HCT116 (cell line): ENCODE data around the gene ADRA1B. TPM values are rescaled to one million over a fixed set of nuclear protein-coding genes. Genes with fewer than 3 reads are reported as not detected.

Experiments
- ATAC-seq: fragments of 200-7000 bp; cut with Tn5 transposase; 2 replicates; pipeline ENCODE4 v1.9.1; 2020; ENCODE audit warnings: mild to moderate bottlenecking, moderate library complexity
- BruUV-seq: library from RNA; stranded (reverse); fragments of 400-500 nt; replicated peaks from 2 replicates; lab custom pipeline; 2021; lab: Mats Ljungman, UMichigan
- CTCF ChIA-PET: fragments of 300-600 bp; sonication (Branson Sonifier 250); formaldehyde crosslinking; loops from one replicate; lab custom pipeline; 2021; ENCODE audit warnings: antibody characterized with exemption; lab: Charles Lee
- POLR2A ChIA-PET: fragments of 300-600, 350-600 bp; sonication (Branson Sonifier 250); formaldehyde crosslinking; loops from one replicate; lab custom pipeline; 2021; ENCODE audit warnings: antibody characterized with exemption; lab: Charles Lee
- RAD21 ChIA-PET, 2 experiments: fragments of 300-600 bp; sonication (Branson Sonifier 250); formaldehyde crosslinking; loops; one replicate each; lab custom pipeline; 2023; ENCODE audit warnings: low total read pairs in 2 of 2; ENCODE audit not compliant: uncharacterized antibody in 2 of 2, unreplicated experiment in 2 of 2, low non-redundant PET in 1 of 2; lab: Charles Lee
- DNase-seq: peaks from one replicate; pipeline ENCODE4 v3.0.0-alpha.2; 2010; ENCODE audit warnings: low read depth, low spot score
- H2AFZ ChIP-seq: fragments of 200-600 bp; shearing (Covaris generic), sonication (generic); 2 replicates; pipeline ENCODE4 v1.6.1; 2017; ENCODE audit warnings: low read depth, mixed run types, mixed read lengths, antibody characterized with exemption, low read length; ENCODE audit not compliant: poor library complexity, severe bottlenecking
- H3K27ac ChIP-seq: 2 replicates; pipeline ENCODE4 v1.5.1; 2012; ENCODE audit warnings: low read depth, low read length
- H3K27me3 ChIP-seq: fragments of 200-600 bp; sonication (generic); 2 replicates; pipeline ENCODE4 v1.6.1; 2016; ENCODE audit warnings: mixed run types, low read length, mixed read lengths; ENCODE audit not compliant: insufficient read depth
- H3K36me3 ChIP-seq, 2 experiments: fragments of 200-500 bp in 1 of 2; fragments of 200-600 bp in 1 of 2; sonication (Bioruptor generic) in 1 of 2; sonication (generic) in 1 of 2; 2 replicates each; pipeline versions ENCODE4 v1.5.1 to v1.6.1; 2014 to 2016; ENCODE audit warnings: low read length in 2 of 2, inconsistent platforms in 1 of 2, mixed read lengths in 1 of 2, mixed run types in 1 of 2; ENCODE audit not compliant: insufficient read depth in 2 of 2, control insufficient read depth in 1 of 2
- H3K4me1 ChIP-seq, 2 experiments: fragments of 200-600 bp in 1 of 2; sonication (generic) in 1 of 2; 2 replicates each; pipeline versions ENCODE4 v1.5.1 to v1.6.1; 2012 to 2017; ENCODE audit warnings: low read length in 2 of 2, inconsistent platforms in 1 of 2, mild to moderate bottlenecking in 1 of 2, mixed read lengths in 1 of 2, mixed run types in 1 of 2, moderate library complexity in 1 of 2; ENCODE audit not compliant: insufficient read depth in 2 of 2, control insufficient read depth in 1 of 2
- H3K4me2 ChIP-seq: fragments of 200-600 bp; sonication (generic); 2 replicates; pipeline ENCODE4 v1.6.1; 2017; ENCODE audit warnings: mixed run types, low read length, mixed read lengths
- H3K4me3 ChIP-seq, 2 experiments: fragments of 200-600 bp in 1 of 2; sonication (generic) in 1 of 2; replicated peaks in 1 of 2; 2 replicates each; pipeline ENCODE4 v1.5.1; 2011 to 2016; ENCODE audit warnings: low read length in 2 of 2, control low read depth in 1 of 2, low read depth in 1 of 2, mild to moderate bottlenecking in 1 of 2, mixed read lengths in 1 of 2, mixed run types in 1 of 2
- H3K79me2 ChIP-seq: fragments of 200-600 bp; sonication (generic); 2 replicates; pipeline ENCODE4 v1.6.1; 2017; ENCODE audit warnings: mild to moderate bottlenecking, mixed run types, low read length, moderate library complexity, mixed read lengths; ENCODE audit not compliant: insufficient read depth
- H3K9ac ChIP-seq: fragments of 200-600 bp; sonication (generic); 2 replicates; pipeline ENCODE4 v1.6.1; 2016; ENCODE audit warnings: low read length, mixed read lengths
- H3K9me2 ChIP-seq: fragments of 200-600 bp; sonication (generic), shearing (Covaris generic); 2 replicates; pipeline ENCODE4 v1.6.1; 2017; ENCODE audit warnings: mixed run types, mild to moderate bottlenecking, moderate library complexity; ENCODE audit not compliant: insufficient read depth
- H3K9me3 ChIP-seq, 2 experiments: fragments of 200-500 bp in 1 of 2; fragments of 200-600 bp in 1 of 2; sonication (Bioruptor generic) in 1 of 2; sonication (generic) in 1 of 2; 2 replicates each; pipeline ENCODE4 v1.6.1; 2014 to 2017; ENCODE audit warnings: low read length in 2 of 2, mixed read lengths in 2 of 2, inconsistent platforms in 1 of 2, low read depth in 1 of 2, mild to moderate bottlenecking in 1 of 2, mixed run types in 1 of 2, moderate library complexity in 1 of 2; ENCODE audit not compliant: control insufficient read depth in 1 of 2, insufficient read depth in 1 of 2
- H4K20me1 ChIP-seq: fragments of 200-600 bp; sonication (generic), shearing (Covaris generic); 2 replicates; pipeline ENCODE4 v1.6.1; 2017; ENCODE audit warnings: mixed run types, mild to moderate bottlenecking, moderate library complexity; ENCODE audit not compliant: insufficient read depth
- ELF1 ChIP-seq: IDR thresholded peaks from 2 replicates; pipeline ENCODE4 v1.6.1; 2012; ENCODE audit warnings: low read depth, borderline replicate concordance
- EZH2 ChIP-seq: fragments of 200-600 bp; sonication (generic); IDR thresholded peaks from 2 replicates; pipeline ENCODE4 v1.6.1; 2017; ENCODE audit warnings: antibody characterized with exemption, mixed run types
- EZH2phosphoT487 ChIP-seq: fragments of 200-600 bp; IDR thresholded peaks from 2 replicates; pipeline ENCODE4 v1.6.1; 2018; ENCODE audit warnings: antibody characterized with exemption, borderline replicate concordance
- POLR2AphosphoS5 ChIP-seq: IDR thresholded peaks from 2 replicates; pipeline ENCODE4 v1.6.1; 2011; ENCODE audit warnings: mild to moderate bottlenecking, low read depth, low read length, moderate library complexity
- RAD21 ChIP-seq: IDR thresholded peaks from 2 replicates; pipeline ENCODE4 v1.6.1; 2012; ENCODE audit warnings: low read depth, mild to moderate bottlenecking
- SIN3A ChIP-seq: IDR thresholded peaks from 2 replicates; pipeline ENCODE4 v1.6.1; 2012; ENCODE audit warnings: low read depth
- TCF7L2 ChIP-seq: IDR thresholded peaks from 2 replicates; pipeline ENCODE4 v1.7.0; 2011; ENCODE audit warnings: borderline replicate concordance, inconsistent platforms; ENCODE audit not compliant: insufficient read depth, insufficient read length; ENCODE audit errors: extremely low read depth
- ZNF274 ChIP-seq: fragments of 200-500 bp; sonication (Bioruptor generic); IDR thresholded peaks from 2 replicates; pipeline ENCODE4 v1.6.1; 2014; ENCODE audit warnings: mild to moderate bottlenecking, low read depth, low read length, inconsistent platforms
- intact Hi-C: fragments of 100-400 bp; cut with micrococcal nuclease; formaldehyde crosslinking; loops from 2 replicates; pipeline ENCODE4 v1.10.0; 2022
- total RNA-seq: library from RNA; stranded (reverse); gene quantifications from one replicate; pipeline ENCODE4 v1.2.1, GENCODE V29; 2021; ENCODE audit not compliant: unreplicated experiment
- TF ChIP-seq, protein P1 (sequence below): IDR thresholded peaks from 2 replicates; pipeline ENCODE4 v1.6.1; 2012
- TF ChIP-seq, protein P2 (sequence below): IDR thresholded peaks from 2 replicates; pipeline ENCODE4 v1.6.1; 2011; ENCODE audit warnings: mild to moderate bottlenecking, low read length, moderate library complexity; ENCODE audit not compliant: insufficient replicate concordance; ENCODE audit errors: extremely low read depth
- TF ChIP-seq, protein P3 (sequence below): IDR thresholded peaks from 2 replicates; pipeline ENCODE4 v1.6.1; 2012

Gene ADRA1B
- total RNA-seq, 1 experiment from 2014 or later = not detected

DNA sequence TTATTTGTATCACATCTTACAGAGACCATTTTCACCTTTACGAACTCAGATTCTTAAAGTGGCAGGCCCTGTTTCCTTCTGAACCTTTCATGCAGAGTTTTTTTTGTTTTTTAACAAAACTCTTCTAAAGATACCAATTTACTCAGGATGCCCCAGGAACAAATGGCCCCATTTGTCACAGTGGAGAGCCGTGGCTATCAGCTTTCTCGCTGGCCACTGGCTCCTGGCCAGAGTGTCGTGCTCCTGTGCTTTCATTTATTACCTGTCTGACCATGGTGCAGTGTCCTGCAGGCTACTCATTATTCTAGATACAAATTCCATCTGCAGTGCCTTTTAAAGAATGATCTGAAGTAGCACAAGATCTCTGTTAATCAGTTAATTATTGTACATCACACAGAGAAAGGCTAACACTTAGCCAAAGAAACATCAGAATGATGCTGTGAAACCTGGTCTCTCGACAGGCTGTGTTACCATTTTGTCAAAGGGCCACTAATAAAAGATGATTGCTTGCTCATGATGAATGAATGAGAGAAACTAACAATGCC lies 27.8 kb downstream of the ADRA1B start:
- BruUV-seq = no TSS peak

More for the DNA sequence above, 27.8 kb downstream of the ADRA1B start:
- H3K79me2 ChIP-seq = no peaks in the 10 kb centered on the region
- no peak overlapping the region for H3K4me3 ChIP-seq
- H2AFZ ChIP-seq = no peak overlapping the region
- no peaks in the 10 kb centered on the region for H3K27me3 ChIP-seq
- H4K20me1 ChIP-seq = no peaks in the 10 kb centered on the region
- CTCF ChIA-PET = no interaction called here
- H3K4me1 ChIP-seq = no peaks in the 10 kb centered on the region
- intact Hi-C loops = no loop called here
- ATAC-seq (no peak), DNase-seq (no peak)
- no peak for TF ChIP-seq POLR2AphosphoS5
- no peak for TF ChIP-seq ELF1
- TF ChIP-seq, protein P1, sequence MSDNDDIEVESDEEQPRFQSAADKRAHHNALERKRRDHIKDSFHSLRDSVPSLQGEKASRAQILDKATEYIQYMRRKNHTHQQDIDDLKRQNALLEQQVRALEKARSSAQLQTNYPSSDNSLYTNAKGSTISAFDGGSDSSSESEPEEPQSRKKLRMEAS = no peak
- TF ChIP-seq, protein P2, sequence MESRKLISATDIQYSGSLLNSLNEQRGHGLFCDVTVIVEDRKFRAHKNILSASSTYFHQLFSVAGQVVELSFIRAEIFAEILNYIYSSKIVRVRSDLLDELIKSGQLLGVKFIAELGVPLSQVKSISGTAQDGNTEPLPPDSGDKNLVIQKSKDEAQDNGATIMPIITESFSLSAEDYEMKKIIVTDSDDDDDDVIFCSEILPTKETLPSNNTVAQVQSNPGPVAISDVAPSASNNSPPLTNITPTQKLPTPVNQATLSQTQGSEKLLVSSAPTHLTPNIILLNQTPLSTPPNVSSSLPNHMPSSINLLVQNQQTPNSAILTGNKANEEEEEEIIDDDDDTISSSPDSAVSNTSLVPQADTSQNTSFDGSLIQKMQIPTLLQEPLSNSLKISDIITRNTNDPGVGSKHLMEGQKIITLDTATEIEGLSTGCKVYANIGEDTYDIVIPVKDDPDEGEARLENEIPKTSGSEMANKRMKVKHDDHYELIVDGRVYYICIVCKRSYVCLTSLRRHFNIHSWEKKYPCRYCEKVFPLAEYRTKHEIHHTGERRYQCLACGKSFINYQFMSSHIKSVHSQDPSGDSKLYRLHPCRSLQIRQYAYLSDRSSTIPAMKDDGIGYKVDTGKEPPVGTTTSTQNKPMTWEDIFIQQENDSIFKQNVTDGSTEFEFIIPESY = no peak
- TF ChIP-seq TCF7L2 = no peak
- TF ChIP-seq EZH2phosphoT487 = no peak
- TF ChIP-seq, protein P3, sequence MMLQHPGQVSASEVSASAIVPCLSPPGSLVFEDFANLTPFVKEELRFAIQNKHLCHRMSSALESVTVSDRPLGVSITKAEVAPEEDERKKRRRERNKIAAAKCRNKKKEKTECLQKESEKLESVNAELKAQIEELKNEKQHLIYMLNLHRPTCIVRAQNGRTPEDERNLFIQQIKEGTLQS = no peak
- TF ChIP-seq EZH2 = no peak
- TF ChIP-seq ZNF274 = no peak
- TF ChIP-seq RAD21 = no peak
- no peak for TF ChIP-seq SIN3A
- H3K9me2 ChIP-seq = no peaks in the 10 kb centered on the region
- POLR2A ChIA-PET = no interaction called here
- H3K9ac ChIP-seq = no peak overlapping the region
- no peaks in the 10 kb centered on the region for H3K36me3 ChIP-seq
- H3K27ac ChIP-seq = no peak overlapping the region
- RAD21 ChIA-PET = no interaction called here
- no peak overlapping the region for H3K4me2 ChIP-seq
- no peaks in the 10 kb centered on the region for H3K9me3 ChIP-seq
